Upper lobe of left lung (tissue), 6 donors: Measurements from ENCODE around the gene MAML2. TPM values are rescaled to one million over a fixed set of nuclear protein-coding genes. Genes with fewer than 3 reads are reported as not detected.

ENCODE experiments used
- ATAC-seq, 2 donors: fragments of 200-7000 bp; cut with Tn5 transposase; one replicate each; pipeline ENCODE4 v1.9.1; 2022; ENCODE audit warnings: mild to moderate bottlenecking in 2 of 2, moderate library complexity in 2 of 2; ENCODE audit not compliant: low FRiP score in 2 of 2
- DNase-seq, 2 donors: peaks; one replicate each; pipeline ENCODE4 v3.0.0-alpha.2; 2019 to 2020
- H3K27ac ChIP-seq, 4 donors: fragments of 200-600 bp; sonication (generic); one replicate each; pipeline ENCODE4 v1.5.1; 2016 to 2019
- H3K27me3 ChIP-seq, 4 donors: fragments of 200-600 bp; sonication (generic); one replicate each; pipeline ENCODE4 v1.5.1; 2017 to 2019
- H3K36me3 ChIP-seq, 4 donors: fragments of 200-600 bp; sonication (generic); one replicate each; pipeline ENCODE4 v1.5.1; 2016 to 2019
- H3K4me1 ChIP-seq, 4 donors: fragments of 200-600 bp; sonication (generic); one replicate each; pipeline ENCODE4 v1.5.1; 2018 to 2019
- H3K4me3 ChIP-seq, 4 donors: fragments of 200-600 bp; sonication (generic); one replicate each; pipeline ENCODE4 v1.5.1; 2017 to 2019; ENCODE audit warnings: mild to moderate bottlenecking in 2 of 4, moderate library complexity in 1 of 4
- H3K9me3 ChIP-seq, 4 donors: fragments of 200-600 bp; sonication (generic); one replicate each; pipeline ENCODE4 v1.5.1; 2018 to 2019
- CTCF ChIP-seq, 6 experiments: fragments of 450-650 bp in 4 of 6; fragments of 200-600 bp in 2 of 6; sonication (generic) in 2 of 6; IDR thresholded peaks; one replicate each; pipeline ENCODE4 v1.5.1; 2016 to 2019; ENCODE audit warnings: antibody characterized with exemption in 6 of 6
- EP300 ChIP-seq, 4 donors: sonication (generic); formaldehyde crosslinking; IDR thresholded peaks; one replicate each; pipeline ENCODE4 v1.5.1; 2017; ENCODE audit warnings: antibody characterized with exemption in 4 of 4, control low read depth in 2 of 4
- POLR2A ChIP-seq, 4 donors: fragments of 450-650 bp; IDR thresholded peaks; one replicate each; pipeline ENCODE4 v1.5.1; 2016 to 2017; ENCODE audit warnings: antibody characterized with exemption in 4 of 4, mild to moderate bottlenecking in 2 of 4
- POLR2AphosphoS5 ChIP-seq, 2 donors: sonication (generic); formaldehyde crosslinking; IDR thresholded peaks; one replicate each; pipeline ENCODE4 v1.5.1; 2017; ENCODE audit warnings: antibody characterized with exemption in 2 of 2
- WGBS, 2 donors: methylation state at CpG; one replicate each; pipeline ENCODE4 v1.1.5; 2017 to 2018; 5-methylcytosine and 5-hydroxymethylcytosine counted together
- total RNA-seq, 6 donors: library from RNA; depleted of rRNA in 4 of 6; stranded (reverse); fragments of >200 nt in 4 of 6; gene quantifications; one replicate each; pipeline versions ENCODE4 v1.1.0 to v1.2.1, GENCODE V29; 2016 to 2021
- donor health status: DM: no; HTN: no; CAD: no; lungs with moderate emphysema.
- donor health status: DM: no; HTN: yes; CAD: no; lungs with severe emphysema.

MAML2 gene
- 10 to 100 TPM; 19.5 to 36.6 (median 26.3) TPM for total RNA-seq

- peak within 1 kb of the TSS; percentile 81 to 85 (median 85) for H3K27ac ChIP-seq
Measured at GRCh38 chr11:96342961-96343711, at the start of gene MAML2. MAML2 (minus strand) TSS chr11:96343195; CDS start chr11:96341895, 1,300 bp downstream.

GRCh38 chr11:96391698-96392307 lies 48.8 kb upstream of the MAML2 start:
- TF ChIP-seq CTCF (IDR thresholded peaks at IDR 0.05) (no peak), POLR2A (IDR thresholded peaks at IDR 0.05) (no peak), POLR2AphosphoS5 (IDR thresholded peaks at IDR 0.05) (no peak), EP300 (IDR thresholded peaks at IDR 0.05) (no peak)
- ATAC-seq, result no peak
- Histone ChIP-seq H3K4me1 (peaks cover 16 to 33% (median 22%) of the 10 kb centered on the region in 4 donors), H3K9me3 (no peaks in the 10 kb centered on the region), H3K36me3 (no peaks in the 10 kb centered on the region), H3K27ac (no peak overlapping the region), H3K27me3 (no peaks in the 10 kb centered on the region), H3K4me3 (no peak overlapping the region)
- 97 to 99% methylated on average over 3 of the region's 3 CpGs for whole genome bisulfite sequencing, 2 donors
- no peak for DNase-seq

More at GRCh38 chr11:96342961-96343711, at the start of gene MAML2:
- H3K9me3 ChIP-seq, result no peaks in the 10 kb centered on the region
- 4 to 7% methylated on average over 31 of the region's 31 CpGs for WGBS, 2 donors
- peak; percentile 23 to 56 for TF ChIP-seq POLR2AphosphoS5 (IDR thresholded peaks at IDR 0.05)
- peak; percentile 91 to 99 (median 94) for TF ChIP-seq CTCF (IDR thresholded peaks at IDR 0.05)
- TF ChIP-seq EP300 (IDR thresholded peaks at IDR 0.05), result no peak
- TF ChIP-seq POLR2A (IDR thresholded peaks at IDR 0.05), result no peak
- ATAC-seq (peak; percentile 96), DNase-seq (peak; percentile 86 to 97)
- H3K4me3 ChIP-seq, result peak within 1 kb of the TSS; percentile 52 to 77 (median 68)
- no peaks in the 10 kb centered on the region for H3K36me3 ChIP-seq
- H3K27me3 ChIP-seq, result no peaks in the 10 kb centered on the region
- peaks cover 32 to 40% (median 33%) of the 10 kb centered on the region in 4 donors for H3K4me1 ChIP-seq

DNA sequence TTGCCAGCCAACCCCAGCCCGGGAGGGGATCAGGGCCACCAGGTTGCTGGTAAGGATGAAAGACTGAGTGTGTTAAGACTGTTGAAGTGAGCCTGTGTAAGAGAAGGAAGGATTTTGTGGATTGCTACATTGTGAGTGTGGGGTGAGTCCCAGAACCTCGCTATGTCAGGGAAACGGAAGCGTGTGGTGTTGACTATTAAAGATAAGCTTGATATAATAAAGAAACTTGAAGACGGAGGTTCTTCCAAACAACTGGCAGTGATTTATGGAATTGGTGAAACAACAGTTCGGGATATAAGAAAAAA lies 47.4 kb upstream of the MAML2 start:
- H3K36me3 ChIP-seq, result no peaks in the 10 kb centered on the region
- 8 to 11% methylated on average over 6 of the region's 6 CpGs for WGBS, 2 donors
- H3K4me3 ChIP-seq, result peak overlapping the region; percentile 86 to 96 (median 93)
- H3K27me3 ChIP-seq, result no peaks in the 10 kb centered on the region
- H3K4me1 ChIP-seq, result peaks cover 16 to 33% (median 22%) of the 10 kb centered on the region in 4 donors
- no peaks in the 10 kb centered on the region for H3K9me3 ChIP-seq
- DNase-seq (no peak), ATAC-seq (peak; percentile 1 to 49)
- peak overlapping the region; percentile 92 to 98 (median 94) for H3K27ac ChIP-seq
- TF ChIP-seq EP300 (IDR thresholded peaks at IDR 0.05), result no peak
- no peak for TF ChIP-seq POLR2A (IDR thresholded peaks at IDR 0.05)
- TF ChIP-seq CTCF (IDR thresholded peaks at IDR 0.05), result no peak
- no peak for TF ChIP-seq POLR2AphosphoS5 (IDR thresholded peaks at IDR 0.05)

GRCh38 chr11:96389720-96390487 lies 46.9 kb upstream of the MAML2 start, which contains the start of the genes CCDC82 and JRKL:
CCDC82 (minus strand) TSS chr11:96389912; CDS start chr11:96384747, 5,165 bp downstream.
JRKL (plus strand) TSS chr11:96390013; CDS start chr11:96390650, 637 bp downstream.
- ATAC-seq (peak; percentile 100), DNase-seq (peak; percentile 98 to 100)
- Histone ChIP-seq H3K9me3 (no peaks in the 10 kb centered on the region), H3K36me3 (no peaks in the 10 kb centered on the region), H3K27me3 (no peaks in the 10 kb centered on the region), H3K27ac (peak within 1 kb of the TSS; percentile 92 to 98 (median 94)), H3K4me1 (peaks cover 16 to 33% (median 22%) of the 10 kb centered on the region in 4 donors), H3K4me3 (peak within 1 kb of the TSS; percentile 86 to 96 (median 93))
- TF ChIP-seq POLR2A (IDR thresholded peaks at IDR 0.05), result peak in 3 of 4 donors; percentile 79 to 94 (median 80)
- TF ChIP-seq CTCF (IDR thresholded peaks at IDR 0.05), result peak in 3 of 6 experiments; percentile 9 to 30 (median 14)
- TF ChIP-seq POLR2AphosphoS5 (IDR thresholded peaks at IDR 0.05), result peak; percentile 93 to 95
- TF ChIP-seq EP300 (IDR thresholded peaks at IDR 0.05), result peak in 1 of 4 donors; percentile 16
- WGBS, 2 donors, result 0 to 2% methylated on average over 18 to 46 of the region's 53 CpGs
